MCF 10A (cell line): ENCODE measurements around the gene RPS28. TPM values are rescaled to one million over a fixed set of nuclear protein-coding genes. Genes with fewer than 3 reads are reported as not detected.
"Not testable (repeated sequence)": the region's sequence is repeated elsewhere in the genome, so short reads cannot be mapped to it uniquely, and the experiment has no call there.

Experiments used
- BruUV-seq: library from RNA; stranded (reverse); fragments of 400-500 nt; replicated peaks from 2 replicates; lab custom pipeline; 2021; lab: Mats Ljungman, UMichigan
- CTCF ChIA-PET: fragments of 300-600 bp; sonication (Branson Sonifier 250); formaldehyde crosslinking; extraction: SDS; loops from one replicate; lab custom pipeline; 2021; ENCODE audit warnings: antibody characterized with exemption, inconsistent platforms; lab: Yijun Ruan, JAX
- POLR2A ChIA-PET: fragments of 300-600, 350-650 bp; sonication (Branson Sonifier 250); formaldehyde crosslinking; extraction: SDS; loops from one replicate; lab custom pipeline; 2020; ENCODE audit warnings: antibody characterized with exemption, inconsistent platforms; lab: Yijun Ruan, JAX
- DNase-seq: peaks from one replicate; pipeline ENCODE4 v3.0.0-alpha.2; 2018; ENCODE audit not compliant: unreplicated experiment
- H3K27ac Mint-ChIP-seq: one replicate; pipeline ENCODE4 v1.8.0; 2022; ENCODE audit warnings: mild to moderate bottlenecking, low read depth, mixed read lengths; ENCODE audit not compliant: unreplicated experiment
- H3K27me3 Mint-ChIP-seq: one replicate; pipeline ENCODE4 v1.8.0; 2022; ENCODE audit warnings: mixed read lengths; ENCODE audit not compliant: insufficient read depth, unreplicated experiment
- H3K36me3 Mint-ChIP-seq: one replicate; pipeline ENCODE4 v1.8.0; 2022; ENCODE audit warnings: mild to moderate bottlenecking, moderate library complexity, mixed read lengths; ENCODE audit not compliant: insufficient read depth, unreplicated experiment
- H3K4me1 Mint-ChIP-seq: one replicate; pipeline ENCODE4 v1.8.0; 2022; ENCODE audit warnings: mixed read lengths; ENCODE audit not compliant: insufficient read depth, unreplicated experiment
- H3K4me3 Mint-ChIP-seq: one replicate; pipeline ENCODE4 v1.8.0; 2022; ENCODE audit warnings: mild to moderate bottlenecking, moderate library complexity, mixed read lengths; ENCODE audit not compliant: unreplicated experiment
- H3K9me3 Mint-ChIP-seq: one replicate; pipeline ENCODE4 v1.8.0; 2022; ENCODE audit warnings: mixed read lengths; ENCODE audit not compliant: unreplicated experiment
- CTCF ChIP-seq: fragments of 200-600 bp; IDR thresholded peaks from one replicate; pipeline ENCODE4 v1.8.0; 2022; ENCODE audit warnings: antibody characterized with exemption, mild to moderate bottlenecking; ENCODE audit not compliant: unreplicated experiment
- intact Hi-C: fragments of 100-400 bp; cut with micrococcal nuclease; formaldehyde crosslinking; loops from 2 replicates; pipeline ENCODE4 v1.14.1; 2022
- total RNA-seq: library from RNA; stranded (reverse); gene quantifications from 2 replicates; pipeline ENCODE4 v1.2.3, GENCODE V29; 2022

The RPS28 gene
- total RNA-seq, 1 experiment from 2014 or later: 2,362 TPM

GRCh38 chr19:8338835-8339234 is 17.5 kb downstream of the RPS28 start:
- Mint-ChIP-seq H3K27ac (no peak overlapping the region), H3K4me1 (no peaks in the 10 kb centered on the region), H3K27me3 (no peaks in the 10 kb centered on the region), H3K36me3 (peaks cover 6% of the 10 kb centered on the region), H3K4me3 (no peak overlapping the region), H3K9me3 (no peaks in the 10 kb centered on the region)
- BruUV-seq: no TSS peak
- CTCF ChIA-PET: no interaction called here
- no peak for DNase-seq
- no peak for TF ChIP-seq CTCF
- intact Hi-C loops: no loop called here
- POLR2A ChIA-PET: no interaction called here

GRCh38 chr19:8340341-8341096 is 19.2 kb downstream of the RPS28 start:
- Mint-ChIP-seq H3K36me3 (peaks cover 6% of the 10 kb centered on the region), H3K4me1 (no peaks in the 10 kb centered on the region), H3K27ac (no peak overlapping the region), H3K9me3 (no peaks in the 10 kb centered on the region), H3K4me3 (no peak overlapping the region), H3K27me3 (no peaks in the 10 kb centered on the region)
- no TSS peak for BruUV-seq
- no peak for TF ChIP-seq CTCF
- intact Hi-C loops: loop anchor here (10.0 kb wide), 1 partner anchor 734 kb away; no protein-coding TSS in a partner anchor
- DNase-seq: no peak
- POLR2A ChIA-PET: interaction anchor here (0.6 kb wide), 1 partner anchor 675 kb away, joined by 3 read pairs; no protein-coding TSS in a partner anchor
- CTCF ChIA-PET: interaction anchor here (0.6 to 2.5 kb wide), 4 partner anchors 12 to 37 kb away, joined by 3 to 13 read pairs (median 5); no protein-coding TSS in a partner anchor

- BruUV-seq, H3K27ac Mint-ChIP-seq, H3K27me3 Mint-ChIP-seq, H3K4me3 Mint-ChIP-seq, H3K4me1 Mint-ChIP-seq, H3K9me3 Mint-ChIP-seq, DNase-seq, H3K36me3 Mint-ChIP-seq, POLR2A ChIA-PET: not testable (repeated sequence)
- intact Hi-C loops: loop anchor here (10.0 kb wide), 1 partner anchor 733 kb away; no protein-coding TSS in a partner anchor
- CTCF ChIA-PET: interaction anchor here (1.3 to 2.5 kb wide), 2 partner anchors 11 to 22 kb away, joined by 7 to 13 read pairs; no protein-coding TSS in a partner anchor
Observed at GRCh38 chr19:8341504-8341903, 20.2 kb downstream of the RPS28 start.

GRCh38 chr19:8342316-8342683 is 21.0 kb downstream of the RPS28 start:
- no peaks in the 10 kb centered on the region for H3K27me3 Mint-ChIP-seq
- BruUV-seq: no TSS peak
- ChIA-PET CTCF (interaction anchor here (0.6 kb wide), 1 partner anchor 9 kb away, joined by 3 read pairs; no protein-coding TSS in a partner anchor), POLR2A (no interaction called here)
- peaks cover 6% of the 10 kb centered on the region for H3K36me3 Mint-ChIP-seq
- no peak overlapping the region for H3K4me3 Mint-ChIP-seq
- intact Hi-C loops: loop anchor here (10.0 kb wide), 1 partner anchor 733 kb away; no protein-coding TSS in a partner anchor
- no peak overlapping the region for H3K27ac Mint-ChIP-seq
- H3K9me3 Mint-ChIP-seq: no peaks in the 10 kb centered on the region
- no peaks in the 10 kb centered on the region for H3K4me1 Mint-ChIP-seq
- TF ChIP-seq CTCF: no peak
- no peak for DNase-seq
